H1 (cell line): Measurements from ENCODE around the gene ZFYVE19. TPM values are rescaled to one million over a fixed set of nuclear protein-coding genes. Genes with fewer than 3 reads are reported as not detected.

Experiments used
- CTCF ChIA-PET: fragments of 300-600 bp; sonication (Branson Sonifier 250); formaldehyde crosslinking; loops from one replicate; lab custom pipeline; 2021; ENCODE audit not compliant: partially characterized antibody; lab: Charles Lee
- POLR2A ChIA-PET: fragments of 300-600 bp; sonication (Branson Sonifier 250); formaldehyde crosslinking; loops from one replicate; lab custom pipeline; 2021; ENCODE audit warnings: inconsistent platforms; ENCODE audit not compliant: partially characterized antibody; lab: Charles Lee
- DNase-seq, 2 experiments: peaks; one replicate each; pipeline versions ENCODE4 v3.0.0 to v3.0.0-alpha.2; 2010 to 2022; ENCODE audit warnings: low spot score in 2 of 2, low read depth in 1 of 2, mixed read lengths in 1 of 2
- FAIRE-seq: peaks from 2 replicates; lab custom pipeline; 2011; peaks lifted over from hg19 to GRCh38; lab: Jason Lieb, UNC
- H2AFZ ChIP-seq: 2 replicates; pipeline ENCODE4 v1.8.1; 2012; ENCODE audit warnings: low read length, inconsistent platforms
- H2AK5ac ChIP-seq: 2 replicates; pipeline ENCODE4 v1.6.1; 2013; ENCODE audit warnings: low read depth, low read length
- H2BK120ac ChIP-seq: replicated peaks from 2 replicates; pipeline ENCODE3; 2013; ENCODE audit warnings: low read depth, low read length, inconsistent platforms
- H2BK12ac ChIP-seq: 2 replicates; pipeline ENCODE4 v1.6.1; 2013; ENCODE audit warnings: low read depth, low read length
- H2BK15ac ChIP-seq: 2 replicates; pipeline ENCODE4 v1.6.1; 2013; ENCODE audit warnings: low read length
- H2BK20ac ChIP-seq: 2 replicates; pipeline ENCODE4 v1.6.1; 2013; ENCODE audit warnings: low read length
- H2BK5ac ChIP-seq: 2 replicates; pipeline ENCODE4 v1.6.1; 2013; ENCODE audit warnings: low read depth, low read length
- H3K14ac ChIP-seq: 2 replicates; pipeline ENCODE4 v1.6.1; 2013; ENCODE audit warnings: inconsistent platforms; ENCODE audit not compliant: insufficient read length
- H3K18ac ChIP-seq: 2 replicates; pipeline ENCODE4 v1.6.1; 2013; ENCODE audit warnings: low read length; ENCODE audit errors: extremely low read depth
- H3K23ac ChIP-seq: 2 replicates; pipeline ENCODE4 v1.6.1; 2013; ENCODE audit warnings: inconsistent platforms; ENCODE audit not compliant: insufficient read length
- H3K23me2 ChIP-seq: 2 replicates; pipeline ENCODE4 v1.6.1; 2013; ENCODE audit warnings: low read depth, low read length
- H3K27ac ChIP-seq: 2 replicates; pipeline ENCODE4 v1.6.1; 2011; ENCODE audit warnings: low read depth, low read length, inconsistent platforms
- H3K27me3 ChIP-seq, 4 experiments: replicated peaks in 1 of 4; 1 replicate in 1 of 4; 2 replicates in 3 of 4; pipeline versions ENCODE4 v1.6.1 to v1.8.1; 2011 to 2013; ENCODE audit warnings: low read length in 3 of 4, mild to moderate bottlenecking in 3 of 4, inconsistent platforms in 2 of 4, mixed read lengths in 2 of 4, moderate library complexity in 1 of 4; ENCODE audit not compliant: control insufficient read depth in 3 of 4, insufficient read depth in 3 of 4; ENCODE audit errors: extremely low read depth in 1 of 4
- H3K36me3 ChIP-seq, 4 experiments: 2 replicates each; pipeline versions ENCODE4 v1.6.1 to v1.8.1; 2011 to 2013; ENCODE audit warnings: mild to moderate bottlenecking in 4 of 4, low read length in 3 of 4, moderate library complexity in 2 of 4, control low read depth in 1 of 4, inconsistent platforms in 1 of 4; ENCODE audit not compliant: insufficient read depth in 4 of 4, control insufficient read depth in 2 of 4
- H3K4ac ChIP-seq: replicated peaks from 2 replicates; pipeline ENCODE3; 2013; ENCODE audit warnings: low read length, low read depth, mixed read lengths, inconsistent platforms; ENCODE audit not compliant: insufficient read length
- H3K4me1 ChIP-seq, 4 experiments: replicated peaks in 1 of 4; 1 replicate in 1 of 4; 2 replicates in 3 of 4; pipeline versions ENCODE4 v1.6.1 to v1.8.1; 2011 to 2013; ENCODE audit warnings: low read length in 3 of 4, inconsistent platforms in 2 of 4, mixed read lengths in 1 of 4; ENCODE audit not compliant: insufficient read depth in 4 of 4, control insufficient read depth in 3 of 4
- H3K4me2 ChIP-seq, 2 experiments: 2 replicates each; pipeline versions ENCODE4 v1.6.1 to v1.8.1; 2011 to 2013; ENCODE audit warnings: low read depth in 2 of 2, low read length in 2 of 2, control low read depth in 1 of 2, inconsistent platforms in 1 of 2, mild to moderate bottlenecking in 1 of 2; ENCODE audit not compliant: insufficient read depth in 1 of 2
- H3K4me3 ChIP-seq, 4 experiments: fragments of 200-600, 300-600 bp in 1 of 4; sonication (generic), shearing (Covaris generic), sonication (Bioruptor Twin) in 1 of 4; 2 replicates each; pipeline versions ENCODE4 v1.5.1 to v1.8.1; 2011 to 2016; ENCODE audit warnings: low read length in 4 of 4, low read depth in 3 of 4, control low read depth in 2 of 4, inconsistent platforms in 2 of 4, mild to moderate bottlenecking in 2 of 4, mixed read lengths in 1 of 4, moderate library complexity in 1 of 4; ENCODE audit not compliant: insufficient read depth in 2 of 4; ENCODE audit errors: extremely low read depth in 1 of 4
- H3K56ac ChIP-seq: replicated peaks from 2 replicates; pipeline ENCODE3; 2013; ENCODE audit warnings: low read depth, mild to moderate bottlenecking, mixed read lengths, low read length, inconsistent platforms; ENCODE audit not compliant: insufficient read length
- H3K79me1 ChIP-seq: 2 replicates; pipeline ENCODE4 v1.6.1; 2013; ENCODE audit warnings: low read depth, low read length, control low read depth
- H3K79me2 ChIP-seq, 2 experiments: 2 replicates each; pipeline versions ENCODE4 v1.6.1 to v1.8.1; 2012 to 2013; ENCODE audit warnings: low read length in 2 of 2, mild to moderate bottlenecking in 2 of 2, inconsistent platforms in 1 of 2; ENCODE audit not compliant: insufficient read depth in 2 of 2, control insufficient read depth in 1 of 2
- H3K9ac ChIP-seq, 4 experiments: replicated peaks in 1 of 4; 1 replicate in 1 of 4; 2 replicates in 3 of 4; pipeline versions ENCODE4 v1.6.1 to v1.8.1; 2011 to 2013; ENCODE audit warnings: low read depth in 3 of 4, low read length in 3 of 4, control low read depth in 2 of 4, mild to moderate bottlenecking in 2 of 4, moderate library complexity in 2 of 4, inconsistent platforms in 1 of 4; ENCODE audit errors: extremely low read depth in 1 of 4
- H3K9me3 ChIP-seq, 2 experiments: 2 replicates each; pipeline versions ENCODE4 v1.6.1 to v1.8.1; 2012 to 2013; ENCODE audit warnings: mild to moderate bottlenecking in 2 of 2, moderate library complexity in 2 of 2, control low read depth in 1 of 2, inconsistent platforms in 1 of 2, low read depth in 1 of 2, low read length in 1 of 2, mixed read lengths in 1 of 2; ENCODE audit not compliant: insufficient read depth in 2 of 2
- H4K20me1 ChIP-seq, 2 experiments: replicated peaks in 1 of 2; 2 replicates each; pipeline versions ENCODE3 to v1.8.1; 2011 to 2013; ENCODE audit warnings: inconsistent platforms in 2 of 2, low read length in 2 of 2, mild to moderate bottlenecking in 1 of 2; ENCODE audit not compliant: insufficient read depth in 2 of 2, control insufficient read depth in 1 of 2
- H4K5ac ChIP-seq: 2 replicates; pipeline ENCODE4 v1.6.1; 2013; ENCODE audit warnings: low read length, low read depth, mixed read lengths, inconsistent platforms; ENCODE audit not compliant: insufficient read length
- H4K8ac ChIP-seq: 2 replicates; pipeline ENCODE4 v1.8.0; 2013; ENCODE audit warnings: mild to moderate bottlenecking, moderate library complexity, low read length, inconsistent platforms; ENCODE audit not compliant: insufficient read depth; ENCODE audit errors: extremely low read depth
- H4K91ac ChIP-seq: replicated peaks from 2 replicates; pipeline ENCODE3; 2013; ENCODE audit warnings: low read length, mixed read lengths, inconsistent platforms; ENCODE audit not compliant: insufficient read length
- BCL11A ChIP-seq, 2 experiments: IDR thresholded peaks; one replicate each; pipeline ENCODE4 v1.6.1; 2011; ENCODE audit warnings: low read depth in 2 of 2, low read length in 2 of 2, mild to moderate bottlenecking in 2 of 2
- CHD1 ChIP-seq: IDR thresholded peaks from 2 replicates; pipeline ENCODE4 v1.6.1; 2012; ENCODE audit warnings: low read depth, low read length, improper control_type of control experiment
- EZH2 ChIP-seq: fragments of 200-600 bp; sonication (generic); IDR thresholded peaks from 2 replicates; pipeline ENCODE4 v1.7.1; 2012; ENCODE audit warnings: low read depth, mild to moderate bottlenecking, moderate library complexity, low read length, inconsistent platforms; ENCODE audit not compliant: severe bottlenecking
- HDAC6 ChIP-seq: IDR thresholded peaks from one replicate; pipeline ENCODE4 v1.7.1; 2012; ENCODE audit warnings: low read depth, mild to moderate bottlenecking, inconsistent platforms, low read length, moderate library complexity
- MAFK ChIP-seq: IDR thresholded peaks from 2 replicates; pipeline ENCODE4 v1.6.1; 2012; ENCODE audit warnings: low read depth, mild to moderate bottlenecking, improper control_type of control experiment, low read length
- SIRT6 ChIP-seq: IDR thresholded peaks from one replicate; pipeline ENCODE4 v1.7.1; 2012; ENCODE audit warnings: low read length, inconsistent platforms
- TEAD4 ChIP-seq: IDR thresholded peaks from 2 replicates; pipeline ENCODE4 v1.6.1; 2012; ENCODE audit warnings: low read depth, low read length, inconsistent platforms, mixed read lengths
- ZNF274 ChIP-seq: IDR thresholded peaks from 2 replicates; pipeline ENCODE4 v1.7.0; 2012; ENCODE audit warnings: low read length, borderline replicate concordance; ENCODE audit errors: extremely low read depth
- WGBS, 2 experiments: shearing (Covaris generic) in 1 of 2; methylation state at CpG; one replicate each; pipeline versions ENCODE4 v1.1.6 to v1.1.7; 2013 to 2015; ENCODE audit warnings: low lambda C conversion rate in 2 of 2, mixed read lengths in 2 of 2, inconsistent platforms in 1 of 2, low coverage in 1 of 2, missing lambda C conversion rate in 1 of 2; ENCODE audit not compliant: insufficient replicate concordance in 2 of 2, insufficient coverage in 1 of 2, insufficient read length in 1 of 2; ENCODE audit errors: extremely low coverage in 1 of 2, missing lambda C conversion rate in 1 of 2; 5-methylcytosine and 5-hydroxymethylcytosine counted together
- long read RNA-seq, 2 experiments: library from RNA in 1 of 2; library from capped mRNA in 1 of 2; stranded (forward); transcript quantifications; one replicate each; pipeline ENCODE4 v2.0.0, GENCODE V29; 2021; ENCODE audit warnings: inconsistent platforms in 1 of 2
- polyA minus RNA-seq, 3 experiments: library from RNA; depleted of rRNA, polyadenylated mRNA; stranded (reverse); fragments of >200 nt; gene quantifications; 1 replicate in 2 of 3; 2 replicates in 1 of 3; pipeline ENCODE4 v1.2.3, GENCODE V29; 2011
- polyA plus RNA-seq, 7 experiments: library from polyadenylated mRNA; depleted of rRNA in 3 of 7; stranded (reverse) in 5 of 7; unstranded in 2 of 7; fragments of >200 nt in 5 of 7; fragments of 200-250 nt in 2 of 7; gene quantifications; 1 replicate in 5 of 7; 2 replicates in 1 of 7; 4 replicates in 1 of 7; pipeline versions ENCODE4 v1.2.1 to v1.2.3, GENCODE V29; 2011 to 2013; ENCODE audit warnings: missing spikeins in 2 of 7, mixed read lengths in 2 of 7
- total RNA-seq: library from RNA; stranded (reverse); fragmentation: NEBNext Ultra II Directional; extraction: Animal tissue kit (Norgen Biotek cat#: 25700); gene quantifications from 2 replicates; pipeline ENCODE4 v1.2.1, GENCODE V29; 2021

Gene ZFYVE19
- total RNA-seq: 10.7 and 11.2 TPM in 2 replicates
- 21.8 and 23.7 TPM in 2 replicates for polyA plus RNA-seq (2011; rRNA removed)
- polyA plus RNA-seq (2011; cell fraction: cytosol; rRNA removed): 29.4 TPM
- polyA plus RNA-seq (2011; cell fraction: nucleus; rRNA removed): 40.8 TPM
- polyA plus RNA-seq (2012, experiment 1 of 2): 11.4 to 14.9 TPM (median 14.1 TPM) in 4 replicates
- 15.7 TPM for polyA plus RNA-seq (2012, experiment 2 of 2)
- 8.8 TPM for polyA plus RNA-seq (2013, experiment 1 of 2)
- polyA plus RNA-seq (2013, experiment 2 of 2): 7.9 TPM
- 15.7 and 27.7 TPM in 2 replicates for polyA minus RNA-seq (2011; rRNA and poly(A)+ RNA removed)
- polyA minus RNA-seq (2011; cell fraction: cytosol; rRNA and poly(A)+ RNA removed): 11.6 TPM
- polyA minus RNA-seq (2011; cell fraction: nucleus; rRNA and poly(A)+ RNA removed): 13.3 TPM
- long read RNA-seq, experiment 1, partial matches to known transcripts: 1 of 3 reads
- long read RNA-seq, experiment 1, other reads (novel, unspliced or antisense): 1 of 3 reads
- long read RNA-seq, experiment 2, transcript ZFYVE19-203 (11 exons, 2,775 nt): major isoform, 5 of 6 reads
- long read RNA-seq, experiment 2, partial matches to known transcripts: 1 of 6 reads
- long read RNA-seq, experiment 2, other reads (novel, unspliced or antisense): 0 of 6 reads

- 2% methylated on average over 56 of the region's 64 CpGs; no CpG with 5 or more reads in 1 of the 2 experiments for WGBS, 2 experiments
- peaks cover 0 to 2% (median 0%) of the 10 kb centered on the region in 4 experiments; a peak in 1 of 8 replicates for H3K36me3 ChIP-seq
- FAIRE-seq (no peak), DNase-seq (peak; percentile 90 to 94)
- H3K23me2 ChIP-seq: peaks cover 9% of the 10 kb centered on the region; the same call in 1 of the 2 replicates
- no peaks in the 10 kb centered on the region for H4K20me1 ChIP-seq
- peak within 1 kb of the TSS; percentile 86 to 99 (median 94) for H3K4me3 ChIP-seq
- H4K8ac ChIP-seq: peak within 1 kb of the TSS; percentile 60
- peaks cover 0 to 10% (median 5%) of the 10 kb centered on the region in 4 experiments; a peak in 5 of 7 replicates for H3K4me1 ChIP-seq
- H2AK5ac ChIP-seq: no peak within 1 kb of the TSS
- H3K23ac ChIP-seq: no peak within 1 kb of the TSS
- no peak within 1 kb of the TSS for H3K4ac ChIP-seq
- H3K27me3 ChIP-seq: no peaks in the 10 kb centered on the region
- peak within 1 kb of the TSS; percentile 96 for H2AFZ ChIP-seq
- no peak within 1 kb of the TSS for H3K14ac ChIP-seq
- H3K4me2 ChIP-seq: peak within 1 kb of the TSS; percentile 85 to 91
- H2BK12ac ChIP-seq: no peak within 1 kb of the TSS
- POLR2A ChIA-PET: interaction anchor here (0.6 to 2.1 kb wide), 10 partner anchors 18 to 495 kb away, joined by 3 to 7 read pairs (median 4); partner anchors contain the start of genes RAD51, SPINT1 and VPS18
- no peaks in the 10 kb centered on the region for H3K9me3 ChIP-seq
- peak within 1 kb of the TSS; percentile 71 for H4K5ac ChIP-seq
- peak within 1 kb of the TSS; percentile 49 for H4K91ac ChIP-seq
- peak within 1 kb of the TSS; percentile 79 for H2BK5ac ChIP-seq
- H3K79me1 ChIP-seq: no peaks in the 10 kb centered on the region
- H3K56ac ChIP-seq: no peak within 1 kb of the TSS
- H2BK120ac ChIP-seq: no peak within 1 kb of the TSS
- peak within 1 kb of the TSS in 3 of 4 experiments; percentile 48 to 81 (median 57); a peak in 6 of 7 replicates for H3K9ac ChIP-seq
- no peak within 1 kb of the TSS for H2BK20ac ChIP-seq
- H3K79me2 ChIP-seq: no peaks in the 10 kb centered on the region; a peak in 1 of 4 replicates
- H3K27ac ChIP-seq: no peak within 1 kb of the TSS; the same call in 1 of the 2 replicates
- H3K18ac ChIP-seq: peak within 1 kb of the TSS; percentile 86
- CTCF ChIA-PET: interaction anchor here (0.7 to 2.6 kb wide), 11 partner anchors 11 to 125 kb away, joined by 3 to 9 read pairs (median 5); partner anchors contain the start of genes RHOV and VPS18
- peak within 1 kb of the TSS; percentile 89; the same call in 1 of the 2 replicates for H2BK15ac ChIP-seq
- TF ChIP-seq CHD1: no peak
- TF ChIP-seq EZH2: no peak
- TF ChIP-seq HDAC6: no peak
- no peak for TF ChIP-seq SIRT6
- TF ChIP-seq BCL11A (IDR thresholded peaks at IDR 0.05; ENCODE audit: low read depth in 2 of 2, low read length in 2 of 2): no peak
- no peak for TF ChIP-seq MAFK
- TF ChIP-seq ZNF274: no peak
- no peak for TF ChIP-seq TEAD4
Observed at GRCh38 chr15:40807028-40807887, at the start of gene ZFYVE19, which contains the start of gene DNAJC17. Gene ZFYVE19 (plus strand): TSS chr15:40807089. CDS start chr15:40807590, 501 bp downstream. Gene DNAJC17 (minus strand): TSS chr15:40807473. CDS start chr15:40807446, 27 bp downstream.
